ENCODE data around the gene HAPSTR1.
A peak's percentile ranks its signal among the peaks of the same experiment; 100 is the strongest.

The HAPSTR1 gene

DNA sequence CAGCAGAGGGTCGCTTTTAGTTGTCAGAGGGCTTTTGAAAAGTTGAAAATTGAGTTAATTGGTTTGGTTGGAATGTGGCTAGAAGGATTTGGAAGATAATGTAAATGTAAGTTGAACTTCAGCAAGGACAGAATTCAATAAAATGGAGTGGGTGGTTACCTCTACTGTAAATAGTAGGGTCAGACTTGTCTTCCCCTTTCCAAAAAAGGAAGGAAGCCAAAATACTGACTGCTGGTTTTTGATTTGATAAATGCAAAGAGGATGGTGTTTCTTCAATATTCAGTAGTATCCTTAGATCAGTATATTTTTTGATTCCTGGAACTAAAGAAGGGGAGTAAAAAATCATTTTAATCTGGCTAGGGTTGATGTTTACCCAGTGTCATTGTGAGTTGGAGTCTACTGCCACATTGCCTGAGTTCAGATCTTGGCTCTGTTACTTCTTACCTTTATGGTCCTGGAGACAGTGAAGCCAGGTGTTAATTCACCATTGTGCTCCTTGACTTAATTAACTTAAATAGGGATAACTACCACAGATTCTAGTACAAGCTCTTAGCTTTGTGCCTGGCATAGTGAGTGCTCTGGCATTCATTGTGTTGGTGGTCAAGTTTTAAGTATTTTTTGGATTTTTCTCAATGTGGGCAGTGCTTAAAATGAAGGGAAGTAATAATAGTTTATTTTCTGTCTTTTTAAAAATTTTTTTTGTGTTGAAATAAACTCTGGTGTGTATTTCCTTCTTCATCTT is 4.4 kb downstream of the HAPSTR1 start:
- DNase-seq, result no peak

- no peak for DNase-seq
These were observed 5.0 kb downstream of the HAPSTR1 start for GRCh38 chr16:9096416-9096952.

DNA sequence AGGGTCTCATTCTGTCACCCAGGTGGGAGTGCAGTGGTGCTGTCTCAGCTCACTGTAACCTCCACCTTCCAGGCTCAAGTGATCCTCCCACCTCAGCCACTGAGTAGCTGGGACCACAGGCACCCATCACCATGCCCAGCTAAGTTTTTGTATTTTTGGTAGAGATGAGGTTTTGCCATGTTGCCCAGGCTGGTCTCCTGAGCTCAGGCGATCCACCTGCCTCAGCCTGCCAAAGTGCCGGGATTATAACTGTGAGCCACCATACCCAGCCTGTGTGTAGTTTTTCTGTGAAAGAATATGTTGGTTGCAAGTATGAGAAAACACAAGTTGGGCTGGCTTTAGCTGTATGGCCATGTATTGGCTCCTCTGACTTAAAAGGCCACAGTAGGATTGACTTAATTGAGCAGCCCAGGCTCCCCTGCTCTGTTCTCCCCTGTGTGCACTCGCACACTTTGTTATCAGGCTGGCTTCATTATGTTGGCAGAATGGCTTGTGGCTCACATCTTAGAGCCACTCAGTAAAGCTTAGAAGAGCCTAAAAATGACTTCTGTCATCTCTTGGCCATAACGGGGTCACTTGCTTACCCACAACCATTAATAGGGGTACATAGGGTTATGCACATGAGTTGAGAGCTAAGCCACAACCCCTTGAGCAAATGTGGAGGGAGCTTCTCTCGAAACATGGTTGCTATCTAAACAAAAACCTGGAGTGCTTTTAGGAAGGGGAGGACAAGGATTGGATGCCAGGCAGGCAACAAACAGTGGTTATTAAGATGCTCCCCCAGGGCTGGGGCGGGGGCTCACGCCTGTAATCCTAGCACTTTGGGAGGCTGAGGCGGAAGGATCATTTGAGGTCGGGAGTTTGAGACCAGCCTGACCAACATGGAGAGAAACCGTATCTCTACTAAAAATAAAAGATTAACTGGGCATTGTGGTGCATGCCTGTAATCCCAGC is 6.1 kb downstream of the HAPSTR1 start:
- no peak for DNase-seq

DNA sequence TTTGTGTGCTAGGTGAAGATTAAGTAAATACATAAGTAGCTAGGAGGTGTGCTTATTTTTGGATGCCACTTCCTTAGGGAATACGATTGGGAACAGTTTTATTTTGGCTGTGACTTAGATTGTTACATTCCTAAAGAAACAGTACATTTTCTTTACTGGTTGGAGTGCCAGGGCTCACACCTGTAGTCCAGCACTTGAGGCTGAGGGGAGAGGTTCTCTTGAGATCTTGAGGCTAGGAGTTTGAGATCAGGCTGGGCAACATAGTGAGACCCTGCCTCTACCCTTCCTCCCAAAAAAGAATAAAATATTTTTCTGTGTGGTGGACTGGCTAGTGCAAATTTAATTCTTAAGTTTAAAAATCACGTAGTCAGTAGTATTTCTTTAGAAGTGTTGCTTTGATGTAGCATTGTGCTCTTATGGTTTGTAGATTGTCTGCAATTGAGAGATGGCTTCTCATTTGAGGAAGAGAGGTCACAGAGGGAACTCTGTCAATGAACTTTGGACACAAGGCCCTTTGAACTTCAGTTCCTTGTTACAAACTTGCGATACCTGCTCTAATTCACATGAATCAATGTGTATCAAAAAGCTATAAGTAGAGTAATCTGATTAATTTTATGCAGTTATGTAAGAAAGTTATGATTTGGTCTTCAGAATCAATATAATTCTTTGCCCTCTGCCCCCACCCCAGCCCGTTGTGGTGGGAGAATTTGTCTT is 7.1 kb downstream of the HAPSTR1 start:
- DNase-seq, result no peak

- DNase-seq, result peak in 1 of 51 donors; percentile 7
These were observed 7.7 kb downstream of the HAPSTR1 start for GRCh38 chr16:9099131-9099625.

DNA sequence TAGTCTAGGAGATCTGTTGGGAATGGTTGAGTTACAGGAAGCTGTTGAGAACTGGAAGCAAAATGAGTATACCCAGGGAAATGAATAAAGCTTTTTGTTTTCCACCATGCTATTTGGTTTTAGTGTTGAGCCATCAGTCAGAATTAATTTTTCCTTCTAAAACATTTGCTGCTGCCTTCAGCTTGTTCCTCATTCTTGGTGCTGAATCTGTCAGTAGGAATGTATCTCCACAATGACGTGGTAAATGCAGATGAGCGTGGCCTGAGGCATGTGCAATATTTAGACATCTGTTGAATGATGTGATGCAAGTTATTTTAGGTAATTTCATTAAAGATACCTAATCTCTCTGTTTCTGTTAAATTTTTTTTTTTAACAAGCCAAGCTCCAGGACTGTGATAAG is 10.9 kb downstream of the HAPSTR1 start:
- DNase-seq, result no peak

- no peak for DNase-seq
These were observed 11.5 kb downstream of the HAPSTR1 start for GRCh38 chr16:9102943-9103342.

- no peak for DNase-seq
These were observed 12.1 kb downstream of the HAPSTR1 start for GRCh38 chr16:9103546-9103945.

- DNase-seq, result no peak
These were observed 13.7 kb downstream of the HAPSTR1 start for GRCh38 chr16:9105189-9105588.

- DNase-seq, result no peak
These were observed 15.9 kb downstream of the HAPSTR1 start for GRCh38 chr16:9107025-9107970.

DNA sequence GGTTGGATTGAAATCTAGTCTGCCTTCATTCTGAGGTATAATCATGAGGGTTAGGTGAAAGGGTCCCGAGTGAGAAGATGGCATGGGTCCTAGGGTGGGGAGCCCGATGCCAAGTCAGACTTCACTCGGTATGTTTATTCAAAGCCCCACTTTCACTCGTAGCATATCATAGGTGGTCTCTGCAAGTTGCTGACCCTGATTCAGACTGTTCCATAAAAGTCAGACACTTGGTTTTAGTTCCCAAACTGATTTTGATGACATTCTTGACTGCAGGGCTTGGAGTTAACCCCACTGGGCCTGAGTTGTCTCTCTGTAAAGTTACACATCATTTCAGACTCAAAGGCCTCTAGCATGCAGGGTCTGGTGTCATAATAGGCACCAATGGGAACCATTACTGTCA is 17.8 kb downstream of the HAPSTR1 start:
- no peak for DNase-seq

DNA sequence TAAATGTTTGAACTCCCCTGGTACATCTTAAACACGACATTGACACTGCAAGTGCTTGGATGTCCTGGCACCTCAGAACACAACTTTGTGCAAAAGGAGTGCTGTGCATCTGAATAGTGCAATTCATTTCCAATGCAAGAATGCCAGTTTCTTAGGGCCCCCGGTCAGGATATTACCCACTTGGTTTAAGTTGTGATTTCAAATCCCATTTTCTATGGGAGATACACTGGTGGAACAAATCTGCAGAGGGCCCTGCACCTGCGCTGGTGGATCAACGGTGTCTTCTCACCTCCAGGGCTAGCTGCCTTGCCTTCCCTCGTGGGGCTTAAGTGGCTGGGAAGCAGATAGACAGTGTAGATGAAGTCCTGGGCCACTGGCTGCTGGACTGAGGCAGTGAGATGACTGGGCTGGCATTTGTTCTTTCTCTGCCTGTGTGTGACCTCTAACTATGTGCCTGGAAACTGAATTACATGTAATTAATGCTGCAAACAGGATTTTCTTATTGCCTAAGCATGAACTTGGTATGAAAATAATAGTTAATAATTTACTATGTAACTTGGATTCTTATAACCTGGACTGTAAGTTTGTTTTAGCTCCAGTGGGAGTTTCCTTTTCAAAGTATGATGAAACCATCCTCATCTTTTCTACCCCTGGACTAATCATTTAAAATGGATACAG is 20.9 kb downstream of the HAPSTR1 start:
- peak in 1 of 51 donors; percentile 8 for DNase-seq

DNA sequence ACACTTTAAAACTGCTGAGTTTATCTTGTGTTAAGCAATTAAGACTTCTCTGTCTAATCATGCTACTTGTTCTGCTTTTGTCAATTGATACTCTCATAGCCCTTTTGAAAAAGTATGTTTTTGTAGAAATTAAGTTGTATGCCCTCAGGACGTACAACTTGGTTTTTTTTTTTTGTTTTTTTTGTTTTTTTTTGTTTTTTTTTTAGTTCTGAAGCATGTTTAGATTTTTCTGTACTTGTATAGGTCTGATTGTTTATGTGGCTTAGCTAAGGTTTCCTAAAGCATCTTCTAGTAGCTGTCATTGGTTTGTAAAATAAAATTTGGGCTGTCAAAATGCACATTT is 21.4 kb downstream of the HAPSTR1 start:
- no peak for DNase-seq

DNA sequence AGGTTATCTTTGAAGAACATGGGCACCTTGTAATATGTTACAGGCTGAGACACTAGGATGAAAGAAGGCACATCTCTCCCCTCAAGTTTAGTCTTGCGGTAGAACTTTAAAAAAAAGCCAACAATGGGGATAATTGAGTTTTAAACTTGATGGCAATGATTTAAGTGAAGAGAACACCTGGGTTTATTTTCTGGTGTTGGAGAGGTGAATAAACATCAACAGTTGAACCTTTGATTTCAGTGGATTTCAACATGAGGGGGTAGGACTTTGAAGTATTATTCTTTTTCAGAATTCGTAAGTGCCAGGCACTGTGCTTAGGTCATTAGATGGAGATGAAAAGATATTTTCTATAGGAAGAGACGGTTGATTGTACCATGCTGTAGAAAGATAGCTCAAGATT is 22.3 kb downstream of the HAPSTR1 start:
- no peak for DNase-seq

- DNase-seq, result no peak
These were observed 22.7 kb downstream of the HAPSTR1 start for GRCh38 chr16:9114112-9114511.

GRCh38 chr16:9114842-9115241 is 23.4 kb downstream of the HAPSTR1 start:
- no peak for DNase-seq

- DNase-seq, result no peak
These were observed 23.8 kb downstream of the HAPSTR1 start for GRCh38 chr16:9115277-9115676.

GRCh38 chr16:9116141-9116540 is 24.7 kb downstream of the HAPSTR1 start:
- DNase-seq, result no peak

DNA sequence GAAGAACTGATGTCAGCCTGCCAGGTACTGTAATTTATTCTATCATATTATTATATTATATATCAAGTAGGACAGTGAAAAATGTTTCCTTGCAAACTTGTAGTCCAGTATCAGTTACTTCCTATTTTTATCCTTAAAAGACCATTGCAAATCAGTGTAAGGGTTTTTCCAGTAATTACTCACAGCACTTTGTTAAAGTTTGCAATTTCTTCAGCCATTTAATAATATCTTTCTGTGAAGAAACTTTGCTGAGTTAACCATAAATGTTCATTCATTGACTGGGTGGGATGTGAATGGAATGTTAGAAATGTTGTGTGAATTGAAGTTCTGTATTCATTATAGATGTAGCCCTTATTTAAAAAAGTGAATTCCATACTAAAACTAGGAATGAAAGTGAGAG is 26.7 kb downstream of the HAPSTR1 start:
- no peak for DNase-seq

DNA sequence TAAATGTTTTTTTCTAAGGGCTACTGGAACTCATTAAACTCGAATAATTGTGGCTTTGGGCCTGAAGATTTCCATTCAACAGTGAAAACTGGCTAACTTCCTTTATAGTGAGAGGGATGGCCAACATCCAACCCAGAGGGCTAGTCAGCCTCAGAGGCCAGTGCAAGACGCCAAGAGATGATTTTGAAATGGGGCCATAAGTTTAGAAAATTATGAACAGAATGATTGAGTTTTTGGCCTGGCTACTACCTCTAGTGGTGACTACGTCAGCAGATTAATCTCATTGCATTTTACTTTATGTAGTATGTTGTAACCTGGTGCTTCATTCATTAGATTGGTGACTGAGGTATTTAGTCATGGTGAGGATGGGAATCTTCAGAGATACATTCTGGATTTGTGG is 28.4 kb downstream of the HAPSTR1 start:
- DNase-seq, result no peak

Measured in hypothalamus (tissue), 51 donors.